Right lobe of liver (tissue), 6 donors: ENCODE data around the gene RPRD1B. TPM values are rescaled to one million over a fixed set of nuclear protein-coding genes. Genes with fewer than 3 reads are reported as not detected.

ENCODE experiments used
- ATAC-seq, 4 donors: fragments of 200-7000 bp; cut with Tn5 transposase; one replicate each; pipeline ENCODE4 v1.9.1; 2020; ENCODE audit warnings: mild to moderate bottlenecking in 4 of 4, moderate library complexity in 4 of 4
- DNase-seq, 3 donors: peaks; one replicate each; pipeline ENCODE4 v3.0.0-alpha.2; 2020
- H3K27ac ChIP-seq, 3 donors: fragments of 200-600 bp; one replicate each; pipeline ENCODE4 v1.8.0; 2022
- H3K27me3 ChIP-seq, 2 donors: fragments of 200-600 bp; one replicate each; pipeline ENCODE4 v1.8.0; 2022
- H3K36me3 ChIP-seq, 4 donors: fragments of 200-600 bp; sonication (generic) in 1 of 4; one replicate each; pipeline versions ENCODE4 v1.5.1 to v1.8.0; 2017 to 2022; ENCODE audit warnings: control low read depth in 1 of 4
- H3K4me1 ChIP-seq, 4 donors: fragments of 200-600 bp; sonication (generic) in 1 of 4; one replicate each; pipeline versions ENCODE4 v1.5.1 to v1.8.0; 2017 to 2022; ENCODE audit warnings: control low read depth in 1 of 4
- H3K4me3 ChIP-seq, 3 donors: fragments of 200-600 bp; one replicate each; pipeline ENCODE4 v1.8.0; 2022
- H3K9me3 ChIP-seq, 4 donors: fragments of 200-600 bp; sonication (generic) in 1 of 4; one replicate each; pipeline versions ENCODE4 v1.5.1 to v1.8.0; 2017 to 2022; ENCODE audit warnings: control low read depth in 1 of 4
- POLR2A ChIP-seq: fragments of 450-650 bp; IDR thresholded peaks from one replicate; pipeline ENCODE4 v1.6.1; 2017; ENCODE audit warnings: antibody characterized with exemption, mild to moderate bottlenecking
- WGBS: methylation state at CpG from one replicate; pipeline ENCODE4 v1.1.6; 2018; ENCODE audit warnings: low coverage, low lambda C conversion rate; ENCODE audit not compliant: insufficient coverage; ENCODE audit errors: missing lambda C conversion rate; 5-methylcytosine and 5-hydroxymethylcytosine counted together
- intact Hi-C, 2 donors: fragments of 100-400 bp; cut with DNase I; formaldehyde crosslinking; loops; one replicate each; pipeline versions ENCODE4 v1.11.2 to v1.14.1; 2022
- total RNA-seq, 6 experiments: library from RNA; depleted of rRNA in 2 of 6; stranded (reverse); fragments of >200 nt in 2 of 6; fragmentation: NEBNext Ultra II Directional in 3 of 6; extraction: Animal tissue kit (Norgen Biotek cat#: 25700) in 3 of 6; gene quantifications; one replicate each; pipeline versions ENCODE4 v1.1.0 to v1.2.4, GENCODE V29; 2016 to 2023
- TF ChIP-seq, protein P1 (sequence below), 4 donors: fragments of 200-600 bp in 3 of 4; fragments of 450-650 bp in 1 of 4; IDR thresholded peaks; one replicate each; pipeline versions ENCODE4 v1.5.1 to v1.8.0; 2016 to 2022; ENCODE audit warnings: antibody characterized with exemption in 4 of 4, mild to moderate bottlenecking in 2 of 4
- donor health status: DM: no; HTN: yes; CAD: no.
- donor health status: DM: no; HTN: no; CAD: no.
- donor health status: DM: no; HTN: no; CAD: no.
- donor health status: DM: no; HTN: yes; CAD: no.
- donor health status: DM: no; HTN: yes; CAD: no.

Gene RPRD1B
- total RNA-seq, 6 experiments from 2014 or later, result 25.0 to 153 (median 37.9) TPM

DNA sequence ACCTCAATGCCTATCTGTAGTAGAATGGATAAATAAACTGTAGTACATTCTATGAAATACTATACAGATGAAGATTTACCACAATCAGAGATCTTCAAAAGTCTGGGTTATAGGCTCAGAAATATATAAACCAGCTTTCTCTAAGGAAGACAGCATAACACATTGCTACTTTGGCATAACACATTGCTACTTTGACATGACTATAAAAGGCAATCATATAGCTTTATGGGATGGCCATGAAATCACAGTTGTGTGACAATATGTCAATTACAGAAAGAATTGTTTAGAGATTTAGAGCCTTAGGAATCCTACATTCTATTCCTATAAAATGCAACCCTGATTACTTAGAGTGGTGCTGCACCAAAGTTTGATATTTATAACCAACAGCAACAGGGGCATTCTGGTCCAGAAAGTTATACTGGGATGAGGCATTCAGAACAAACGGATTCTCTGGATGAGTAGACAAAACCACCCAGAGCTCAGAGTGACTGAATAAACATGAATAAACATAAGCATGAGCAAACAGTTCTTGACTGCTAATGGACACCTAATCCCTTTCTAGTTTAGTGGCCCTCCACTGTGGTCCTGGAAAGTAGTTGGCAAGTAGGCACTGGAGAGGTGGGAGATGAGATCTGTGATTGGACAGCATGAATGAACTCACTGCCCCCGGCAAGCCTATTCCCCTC lies 12.3 kb upstream of the RPRD1B start:
- no peak overlapping the region for H3K27ac ChIP-seq
- intact Hi-C loops, result no loop called here
- ATAC-seq, result no peak

DNA sequence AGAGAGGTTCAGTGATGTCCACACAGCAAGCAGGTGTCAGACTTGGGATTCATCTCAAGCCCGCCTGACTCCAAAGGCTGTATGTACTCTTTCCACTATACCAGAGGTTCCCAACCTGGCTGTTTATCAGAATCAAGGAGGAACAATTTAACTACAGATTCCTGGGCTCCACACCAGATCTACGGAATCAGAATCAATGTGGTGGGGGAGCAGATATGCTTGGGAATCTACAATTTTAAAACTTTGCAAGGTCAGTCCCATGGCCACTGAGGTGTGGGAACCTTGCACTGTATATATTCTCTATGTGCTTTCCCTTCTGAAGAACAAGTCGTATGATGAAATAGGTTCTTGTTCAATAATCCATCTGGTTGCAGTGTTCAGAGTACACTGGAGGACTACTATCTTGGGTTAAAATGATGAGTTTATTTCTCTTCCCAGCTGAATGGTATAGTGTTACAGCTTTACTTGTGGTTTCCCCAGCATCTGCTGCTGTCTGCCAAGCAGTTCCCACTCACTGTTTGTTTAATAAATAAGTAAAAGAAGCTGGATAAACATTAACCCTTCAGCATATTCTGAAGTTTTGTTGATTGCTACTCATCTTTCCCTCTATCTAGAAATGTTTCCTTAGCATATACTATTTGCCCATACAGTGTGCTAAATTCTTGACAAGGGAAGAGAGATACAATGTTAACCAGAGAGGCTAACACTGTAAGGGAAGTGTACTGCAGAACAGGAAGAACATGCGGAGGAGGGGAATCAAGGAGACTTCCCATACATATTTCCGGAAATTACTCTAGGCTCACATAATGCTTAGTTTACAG lies 10.2 kb upstream of the RPRD1B start:
- WGBS, result 48% methylated on average over 4 of the region's 5 CpGs
- Histone ChIP-seq H3K9me3 (no peaks in the 10 kb centered on the region), H3K4me3 (no peak overlapping the region), H3K4me1 (peaks cover 0 to 16% (median 8%) of the 10 kb centered on the region in 4 donors), H3K27ac (no peak overlapping the region), H3K36me3 (no peaks in the 10 kb centered on the region), H3K27me3 (no peaks in the 10 kb centered on the region)
- intact Hi-C loops, result no loop called here
- DNase-seq (no peak), ATAC-seq (peak; percentile 58 to 76 (median 71))
- TF ChIP-seq, protein P1, sequence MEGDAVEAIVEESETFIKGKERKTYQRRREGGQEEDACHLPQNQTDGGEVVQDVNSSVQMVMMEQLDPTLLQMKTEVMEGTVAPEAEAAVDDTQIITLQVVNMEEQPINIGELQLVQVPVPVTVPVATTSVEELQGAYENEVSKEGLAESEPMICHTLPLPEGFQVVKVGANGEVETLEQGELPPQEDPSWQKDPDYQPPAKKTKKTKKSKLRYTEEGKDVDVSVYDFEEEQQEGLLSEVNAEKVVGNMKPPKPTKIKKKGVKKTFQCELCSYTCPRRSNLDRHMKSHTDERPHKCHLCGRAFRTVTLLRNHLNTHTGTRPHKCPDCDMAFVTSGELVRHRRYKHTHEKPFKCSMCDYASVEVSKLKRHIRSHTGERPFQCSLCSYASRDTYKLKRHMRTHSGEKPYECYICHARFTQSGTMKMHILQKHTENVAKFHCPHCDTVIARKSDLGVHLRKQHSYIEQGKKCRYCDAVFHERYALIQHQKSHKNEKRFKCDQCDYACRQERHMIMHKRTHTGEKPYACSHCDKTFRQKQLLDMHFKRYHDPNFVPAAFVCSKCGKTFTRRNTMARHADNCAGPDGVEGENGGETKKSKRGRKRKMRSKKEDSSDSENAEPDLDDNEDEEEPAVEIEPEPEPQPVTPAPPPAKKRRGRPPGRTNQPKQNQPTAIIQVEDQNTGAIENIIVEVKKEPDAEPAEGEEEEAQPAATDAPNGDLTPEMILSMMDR (IDR thresholded peaks at IDR 0.05), result no peak
- no peak for TF ChIP-seq POLR2A

More for the DNA sequence above, 12.3 kb upstream of the RPRD1B start:
- WGBS, result 83% methylated on average over 2 of the region's 2 CpGs
- peaks cover 0 to 16% (median 8%) of the 10 kb centered on the region in 4 donors for H3K4me1 ChIP-seq
- no peaks in the 10 kb centered on the region for H3K9me3 ChIP-seq
- DNase-seq, result no peak
- TF ChIP-seq, protein P1 (IDR thresholded peaks at IDR 0.05), result no peak
- TF ChIP-seq POLR2A, result no peak
- H3K4me3 ChIP-seq, result no peak overlapping the region
- H3K36me3 ChIP-seq, result peaks cover 0 to 8% (median 3%) of the 10 kb centered on the region in 4 donors
- no peaks in the 10 kb centered on the region for H3K27me3 ChIP-seq

DNA sequence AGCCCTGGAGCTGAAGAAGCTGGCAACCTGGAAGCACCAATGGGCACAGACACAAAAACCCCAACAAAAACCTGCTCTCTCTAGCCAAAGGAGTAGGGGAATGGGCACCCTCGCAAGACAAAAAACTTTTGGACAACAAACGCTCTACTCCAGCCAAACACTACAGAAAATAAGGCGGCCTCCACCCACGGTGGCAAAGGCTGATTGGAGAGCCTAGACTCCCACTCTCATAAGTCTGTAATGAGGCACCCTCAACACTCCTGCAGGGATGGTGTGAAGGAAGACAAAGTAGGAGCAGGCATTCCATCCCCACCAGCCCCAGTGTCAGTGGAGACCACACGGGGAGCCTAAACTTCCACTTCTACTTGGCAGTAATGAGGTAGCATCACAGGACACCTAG lies 9.1 kb upstream of the RPRD1B start:
- Histone ChIP-seq H3K27ac (no peak overlapping the region), H3K4me3 (no peak overlapping the region), H3K36me3 (no peaks in the 10 kb centered on the region), H3K9me3 (no peaks in the 10 kb centered on the region), H3K27me3 (no peaks in the 10 kb centered on the region), H3K4me1 (peaks cover 0 to 16% (median 8%) of the 10 kb centered on the region in 4 donors)
- intact Hi-C loops, result no loop called here
- no peak for ATAC-seq
- no peak for DNase-seq
- 79% methylated on average over 4 of the region's 5 CpGs for WGBS
- no peak for TF ChIP-seq POLR2A
- TF ChIP-seq, protein P1 (IDR thresholded peaks at IDR 0.05), result no peak

DNA sequence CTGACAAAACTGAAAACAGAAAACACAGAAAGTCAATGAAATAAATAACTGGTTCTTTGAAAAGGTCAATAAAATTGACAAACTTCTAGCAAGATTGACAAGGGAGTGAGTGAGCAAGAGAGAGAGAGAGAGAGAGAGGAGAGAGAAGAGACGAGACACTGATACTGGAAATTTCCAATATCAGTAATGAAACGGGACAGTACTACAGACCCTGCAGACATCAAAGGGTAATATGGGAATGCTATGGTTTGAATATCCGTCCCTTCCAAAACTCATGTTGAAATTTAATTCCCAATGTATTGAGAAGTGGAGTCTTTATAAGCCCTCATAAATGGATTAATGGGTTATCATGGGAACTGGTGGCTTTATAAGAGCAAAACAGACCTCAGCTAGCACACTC lies 4.1 kb upstream of the RPRD1B start:
- no peaks in the 10 kb centered on the region for H3K36me3 ChIP-seq
- H3K27ac ChIP-seq, result no peak overlapping the region
- DNase-seq, result no peak
- H3K4me1 ChIP-seq, result peaks cover 0 to 13% (median 3%) of the 10 kb centered on the region in 4 donors
- WGBS, result 100% methylated on average over 3 of the region's 3 CpGs
- H3K9me3 ChIP-seq, result no peaks in the 10 kb centered on the region
- no peak for TF ChIP-seq POLR2A
- TF ChIP-seq, protein P1 (IDR thresholded peaks at IDR 0.05), result no peak
- ATAC-seq, result no peak
- no peaks in the 10 kb centered on the region for H3K27me3 ChIP-seq
- intact Hi-C loops, result no loop called here
- no peak overlapping the region for H3K4me3 ChIP-seq
